ENCODE data around the gene RMRP.

DNA sequence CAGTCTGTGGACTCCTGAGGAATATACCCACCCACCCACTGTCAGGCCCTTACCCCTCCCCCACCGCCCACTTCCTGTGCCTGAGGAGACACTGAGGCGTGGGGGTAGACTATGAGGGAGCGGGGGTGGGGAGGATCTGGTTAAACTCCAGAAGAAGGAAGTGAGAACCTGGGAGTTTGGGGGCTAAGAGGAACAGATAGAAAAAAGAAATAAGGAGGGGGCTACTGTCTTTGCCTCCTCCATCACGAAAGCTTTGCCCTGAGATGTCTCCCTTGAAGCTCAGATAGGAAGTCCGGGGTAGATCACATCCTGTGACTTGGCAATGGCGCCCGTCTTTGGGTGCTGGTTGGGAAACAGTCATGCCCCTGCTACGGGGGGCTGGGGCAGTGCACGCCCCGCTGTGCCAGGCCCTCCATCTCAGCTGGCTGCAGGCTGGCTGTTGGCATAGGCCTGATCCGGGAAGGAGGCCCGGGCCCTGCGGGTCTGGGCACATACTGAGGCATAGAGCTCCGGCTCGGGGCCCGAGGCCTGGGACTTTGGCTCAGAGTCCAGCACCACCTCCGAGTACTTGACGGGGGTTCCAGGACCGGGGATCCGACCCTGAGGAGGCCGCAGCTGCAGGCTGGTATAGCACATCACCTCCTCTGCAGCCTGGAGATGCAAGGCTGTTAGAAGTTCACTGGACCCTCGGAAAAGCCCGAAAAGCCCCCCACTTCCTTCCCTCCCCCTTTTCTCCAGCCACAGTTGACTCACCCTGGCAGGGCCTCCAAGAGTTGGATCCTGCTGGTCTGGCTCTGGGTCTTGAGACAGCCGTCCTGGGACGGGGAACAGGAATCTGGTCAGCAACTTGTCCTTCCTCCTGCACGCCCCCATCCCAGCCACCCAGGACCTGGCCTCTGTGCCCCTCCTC is 8.1 kb downstream of the RMRP start:
- TF ChIP-seq, protein P1, sequence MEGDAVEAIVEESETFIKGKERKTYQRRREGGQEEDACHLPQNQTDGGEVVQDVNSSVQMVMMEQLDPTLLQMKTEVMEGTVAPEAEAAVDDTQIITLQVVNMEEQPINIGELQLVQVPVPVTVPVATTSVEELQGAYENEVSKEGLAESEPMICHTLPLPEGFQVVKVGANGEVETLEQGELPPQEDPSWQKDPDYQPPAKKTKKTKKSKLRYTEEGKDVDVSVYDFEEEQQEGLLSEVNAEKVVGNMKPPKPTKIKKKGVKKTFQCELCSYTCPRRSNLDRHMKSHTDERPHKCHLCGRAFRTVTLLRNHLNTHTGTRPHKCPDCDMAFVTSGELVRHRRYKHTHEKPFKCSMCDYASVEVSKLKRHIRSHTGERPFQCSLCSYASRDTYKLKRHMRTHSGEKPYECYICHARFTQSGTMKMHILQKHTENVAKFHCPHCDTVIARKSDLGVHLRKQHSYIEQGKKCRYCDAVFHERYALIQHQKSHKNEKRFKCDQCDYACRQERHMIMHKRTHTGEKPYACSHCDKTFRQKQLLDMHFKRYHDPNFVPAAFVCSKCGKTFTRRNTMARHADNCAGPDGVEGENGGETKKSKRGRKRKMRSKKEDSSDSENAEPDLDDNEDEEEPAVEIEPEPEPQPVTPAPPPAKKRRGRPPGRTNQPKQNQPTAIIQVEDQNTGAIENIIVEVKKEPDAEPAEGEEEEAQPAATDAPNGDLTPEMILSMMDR (IDR thresholded peaks at IDR 0.05) = no peak
- TF ChIP-seq EZH2 (IDR thresholded peaks at IDR 0.05; ENCODE audit: borderline replicate concordance, insufficient read depth, low read depth, low read length, poor library complexity, severe bottlenecking) = no peak

All from B cell (primary cell).